Activated CD4-positive, alpha-beta T cell treated with anti-CD3 and anti-CD28 coated beads, Interleukin-2, amount 50 U/mL, for 24 hours (primary cell): ENCODE measurements around the gene DNAJC8.

Experiments
- DNase-seq, 2 donors: peaks; one replicate each; pipeline ENCODE4 v3.0.0-alpha.2; 2020; ENCODE audit warnings: low read depth in 1 of 2, low spot score in 1 of 2

The DNAJC8 gene

DNA sequence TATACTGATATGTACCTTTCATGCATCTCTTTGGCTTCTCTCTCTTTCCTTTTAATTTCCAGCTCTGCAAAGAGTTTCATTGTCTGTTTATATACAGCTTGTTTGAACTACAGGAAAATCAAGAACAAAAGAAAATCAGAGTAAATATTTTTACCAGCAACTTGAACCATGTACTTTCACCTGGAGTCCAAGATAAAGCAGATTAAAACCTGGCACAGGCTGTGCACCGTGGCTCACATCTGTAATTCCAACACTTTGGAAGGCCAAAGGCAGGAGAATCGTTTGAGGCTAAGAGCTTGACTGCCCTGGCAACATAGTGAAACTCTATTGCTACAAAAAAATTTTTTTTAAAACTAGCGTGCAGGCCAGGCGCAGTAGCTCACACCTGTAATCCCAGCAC, 27.6 kb downstream of the DNAJC8 start:
- DNase-seq, result no peak

DNA sequence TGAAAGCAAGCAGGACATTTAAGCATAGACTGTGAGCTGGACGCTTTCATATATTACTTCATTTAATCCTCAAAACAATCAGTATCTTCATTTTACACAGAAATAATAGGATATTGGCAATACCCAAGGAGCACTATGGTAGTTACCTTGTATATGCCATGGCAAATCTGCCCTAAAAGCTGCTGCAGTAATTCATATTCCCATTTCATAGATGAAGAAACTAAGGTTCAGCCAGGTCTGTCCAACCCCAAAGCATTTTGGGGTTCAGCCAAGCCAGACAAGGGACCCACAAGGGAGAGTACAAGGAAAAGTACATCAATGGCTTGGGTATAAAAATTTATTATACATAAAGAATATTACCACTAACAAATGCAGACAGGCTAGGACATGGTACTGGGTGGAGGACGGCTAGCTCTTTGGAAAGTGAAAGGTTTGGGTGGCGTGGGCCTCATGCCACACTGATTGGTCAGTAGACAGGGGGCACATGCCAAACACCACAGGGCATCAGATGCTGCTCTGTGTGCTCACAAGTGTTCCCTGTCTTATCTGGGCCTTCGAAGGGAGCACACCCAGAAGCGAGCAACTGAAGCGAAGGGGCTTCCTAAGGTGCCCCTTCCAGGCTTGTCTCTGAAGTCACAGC, 32.5 kb downstream of the DNAJC8 start:
- no peak for DNase-seq

DNA sequence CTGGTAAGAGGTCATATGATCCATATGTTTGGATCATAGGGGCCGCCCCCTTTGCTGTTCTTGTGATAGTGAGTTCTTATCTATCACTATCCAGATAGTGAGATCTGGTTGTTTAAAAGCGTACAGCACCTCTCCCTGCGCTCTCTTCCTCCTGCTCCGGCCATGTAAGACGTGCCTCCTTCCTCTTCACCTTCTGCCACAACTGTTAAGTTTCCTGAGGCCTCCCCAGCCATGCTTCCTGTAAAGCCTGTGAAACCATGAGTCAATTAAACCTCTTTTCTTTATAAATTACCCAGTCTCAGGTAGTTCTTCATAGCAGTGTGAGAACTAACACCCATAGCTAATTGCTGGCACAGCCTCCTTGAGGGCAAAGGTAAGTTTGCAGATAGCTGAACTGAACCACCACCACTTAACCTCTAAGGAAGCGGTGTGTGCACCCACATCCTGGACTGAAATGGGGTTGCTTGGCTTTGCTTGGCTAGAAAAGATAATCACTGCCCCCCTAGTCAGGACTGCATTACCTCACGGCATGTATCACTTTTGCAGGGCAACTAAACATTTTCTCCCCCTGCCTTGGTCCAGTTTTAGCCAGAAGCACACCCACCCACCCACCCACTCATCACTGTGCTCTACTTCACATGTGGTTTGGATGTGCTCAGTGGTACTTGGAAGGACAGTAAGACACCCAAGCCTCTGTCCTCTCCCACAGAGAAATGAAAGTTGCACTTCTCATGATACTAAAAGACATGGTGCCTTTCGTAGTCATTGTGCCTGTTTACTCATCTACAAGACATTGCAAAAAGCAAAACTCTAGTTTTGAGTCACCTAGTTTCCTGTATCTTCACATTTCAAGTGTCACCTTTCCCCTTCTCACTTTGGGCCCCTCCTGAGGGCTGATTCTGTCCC, 33.2 kb downstream of the DNAJC8 start:
- DNase-seq, result peak in 1 of 2 donors; percentile 36

DNA sequence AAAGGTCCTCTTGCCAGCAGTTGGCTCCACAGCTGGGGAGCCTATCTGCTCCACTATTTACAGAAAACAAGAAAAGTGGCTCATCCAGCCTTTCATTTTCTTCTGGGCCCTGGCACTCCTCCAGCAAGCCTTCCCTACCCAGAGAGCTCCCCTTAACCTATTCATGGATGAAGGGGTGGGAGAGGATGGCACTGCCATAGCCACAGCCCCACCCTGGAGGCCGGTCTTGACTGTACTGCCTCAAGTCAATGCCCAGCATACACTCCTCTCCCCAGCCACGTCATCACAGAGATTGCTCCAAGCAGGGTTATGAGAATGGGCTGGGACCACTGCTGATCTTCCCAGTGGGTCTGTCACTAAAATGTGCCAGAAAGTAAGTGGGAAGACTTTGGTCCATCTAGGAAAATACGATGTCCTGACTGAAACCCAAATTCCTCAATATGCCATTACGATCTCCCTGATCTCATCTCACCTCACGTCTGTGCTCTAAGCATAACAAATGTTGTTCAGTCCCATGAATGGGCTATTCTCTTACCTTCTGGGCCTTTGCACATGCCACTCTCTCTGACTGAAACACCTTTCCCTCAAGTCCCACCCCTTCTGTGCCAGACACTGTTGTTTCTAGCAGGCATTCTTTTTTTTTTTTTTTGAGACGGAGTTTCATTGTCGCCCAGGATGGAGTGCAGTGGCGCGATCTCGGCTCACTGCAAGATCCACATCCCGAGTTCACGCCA, 35.0 kb downstream of the DNAJC8 start:
- no peak for DNase-seq

DNA sequence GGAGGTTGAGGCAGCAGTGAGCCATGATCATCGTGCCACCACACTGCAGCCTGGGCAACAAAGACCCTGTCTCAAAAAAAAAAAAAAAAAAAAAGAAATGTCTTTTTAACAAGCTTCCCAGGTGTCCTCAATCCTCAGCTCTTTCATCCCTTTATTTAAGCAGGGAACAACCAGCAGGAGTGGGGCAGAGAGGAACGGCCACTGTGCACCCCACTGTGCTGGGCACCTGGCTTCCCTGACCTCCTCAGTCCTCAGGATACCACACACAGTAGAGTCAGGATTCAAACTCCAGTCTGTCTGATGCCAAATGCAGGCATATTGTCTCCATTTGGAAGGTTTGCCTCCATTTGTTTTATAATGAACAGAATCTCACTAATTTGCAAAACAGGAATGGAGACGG, 36.5 kb downstream of the DNAJC8 start:
- DNase-seq, result no peak

- no peak for DNase-seq
Measured at GRCh38 chr1:28195780-28196179, 37.0 kb downstream of the DNAJC8 start.

DNA sequence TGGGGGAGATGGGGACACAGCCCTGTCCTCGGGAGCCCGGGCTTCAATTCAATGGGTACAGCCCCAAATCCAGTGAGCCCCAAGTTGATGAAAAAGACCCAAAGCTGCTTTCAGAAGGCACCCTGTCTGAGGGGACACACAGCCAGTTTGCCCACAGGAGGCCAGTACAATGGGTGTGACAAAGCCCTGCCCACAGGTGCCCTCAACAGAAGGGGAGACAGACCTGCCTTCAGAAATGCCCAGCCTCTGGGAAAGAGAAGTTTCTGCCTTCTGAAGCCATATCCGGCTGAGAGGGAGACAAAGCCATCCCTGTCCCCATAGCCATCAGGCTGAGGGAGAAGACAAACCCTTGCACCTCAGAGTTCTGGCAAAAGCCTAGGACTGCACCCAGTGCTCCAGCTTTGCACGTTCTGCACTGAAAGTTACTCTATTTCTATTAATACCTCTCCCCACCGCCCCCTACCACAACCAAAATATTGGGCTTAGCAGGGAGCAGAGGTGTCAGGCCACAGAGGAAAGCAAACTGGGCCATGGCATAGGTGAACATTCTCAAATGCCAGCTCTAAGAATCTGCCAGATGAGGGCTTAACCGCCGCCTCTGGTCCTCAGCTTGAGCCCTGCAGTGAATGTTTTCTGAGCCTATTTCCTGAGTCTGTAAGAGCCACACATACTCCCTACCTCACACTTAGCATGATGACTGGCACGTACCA, 38.3 kb downstream of the DNAJC8 start:
- DNase-seq, result no peak

DNA sequence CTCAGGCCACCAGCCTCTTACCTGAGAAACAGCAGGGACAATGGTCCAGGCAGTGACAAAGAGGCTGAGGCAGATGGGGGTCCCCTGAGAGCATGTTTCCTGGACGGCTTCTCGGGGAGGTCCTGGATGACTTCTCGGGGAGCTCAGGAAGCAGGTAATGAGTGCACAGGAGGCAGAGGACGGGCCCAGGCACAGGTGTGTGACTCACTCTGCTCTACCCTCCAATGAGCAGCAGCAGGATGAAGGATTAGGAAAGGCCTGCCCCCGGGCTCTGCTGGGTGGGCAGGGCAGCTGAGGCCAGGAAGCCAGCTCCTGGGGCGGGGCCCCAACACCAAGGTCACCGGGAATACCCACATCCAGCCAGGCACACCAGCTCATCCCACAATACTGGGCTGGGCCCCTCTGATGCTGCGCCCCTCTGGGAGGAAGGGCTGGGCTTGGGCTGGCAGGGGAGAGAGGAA, 39.1 kb downstream of the DNAJC8 start:
- no peak for DNase-seq

- DNase-seq, result no peak
Measured at GRCh38 chr1:28190996-28191645, 41.7 kb downstream of the DNAJC8 start.

DNA sequence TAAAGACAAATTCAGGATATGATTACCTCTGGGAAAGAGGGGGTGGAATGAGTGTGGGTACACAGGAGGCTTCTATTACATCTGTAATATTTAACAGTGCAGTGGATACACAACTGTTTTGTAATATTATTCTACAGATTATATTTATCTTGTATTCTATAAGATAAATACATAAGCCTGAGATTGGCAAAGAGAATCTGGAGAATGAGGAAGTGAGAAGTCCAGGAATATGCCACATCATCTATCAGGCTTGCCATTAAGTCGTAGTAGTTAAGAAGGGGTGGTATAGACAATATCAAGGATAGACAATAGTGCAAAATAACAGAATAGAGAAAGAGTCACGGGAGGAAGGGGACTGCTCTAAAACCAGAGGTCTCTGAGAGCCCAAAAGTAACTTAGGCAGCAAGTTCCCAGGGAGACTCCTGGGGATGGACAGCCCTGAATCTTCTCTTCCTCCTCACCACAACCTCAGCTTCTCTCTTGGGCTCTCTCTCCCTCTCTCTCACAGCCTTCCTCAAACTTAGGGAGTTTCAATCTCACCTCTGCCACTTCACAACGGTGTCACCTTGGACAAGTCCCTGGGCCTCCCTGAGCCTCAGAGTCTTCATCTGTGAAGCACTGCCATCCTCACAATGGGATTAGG, 42.4 kb downstream of the DNAJC8 start:
- DNase-seq, result no peak

DNA sequence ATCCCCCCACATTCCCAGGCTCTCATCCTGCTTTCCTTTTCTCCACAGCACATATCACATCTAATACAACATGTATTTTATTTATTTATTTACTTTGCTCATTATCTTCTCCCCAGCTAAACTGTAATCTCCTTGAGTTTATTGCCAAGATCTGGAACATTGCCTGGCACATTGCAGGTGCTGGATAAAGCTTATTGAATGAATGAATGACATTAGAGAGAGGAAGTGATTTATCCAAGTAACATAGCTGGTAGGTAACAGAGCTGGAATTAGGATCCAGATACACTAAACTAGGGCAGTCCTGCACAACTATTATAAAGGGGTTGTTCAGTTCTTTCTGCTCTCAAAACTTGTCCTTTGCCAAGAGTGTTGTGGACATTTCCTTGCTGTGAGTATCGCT, 47.8 kb downstream of the DNAJC8 start:
- DNase-seq, result no peak

DNA sequence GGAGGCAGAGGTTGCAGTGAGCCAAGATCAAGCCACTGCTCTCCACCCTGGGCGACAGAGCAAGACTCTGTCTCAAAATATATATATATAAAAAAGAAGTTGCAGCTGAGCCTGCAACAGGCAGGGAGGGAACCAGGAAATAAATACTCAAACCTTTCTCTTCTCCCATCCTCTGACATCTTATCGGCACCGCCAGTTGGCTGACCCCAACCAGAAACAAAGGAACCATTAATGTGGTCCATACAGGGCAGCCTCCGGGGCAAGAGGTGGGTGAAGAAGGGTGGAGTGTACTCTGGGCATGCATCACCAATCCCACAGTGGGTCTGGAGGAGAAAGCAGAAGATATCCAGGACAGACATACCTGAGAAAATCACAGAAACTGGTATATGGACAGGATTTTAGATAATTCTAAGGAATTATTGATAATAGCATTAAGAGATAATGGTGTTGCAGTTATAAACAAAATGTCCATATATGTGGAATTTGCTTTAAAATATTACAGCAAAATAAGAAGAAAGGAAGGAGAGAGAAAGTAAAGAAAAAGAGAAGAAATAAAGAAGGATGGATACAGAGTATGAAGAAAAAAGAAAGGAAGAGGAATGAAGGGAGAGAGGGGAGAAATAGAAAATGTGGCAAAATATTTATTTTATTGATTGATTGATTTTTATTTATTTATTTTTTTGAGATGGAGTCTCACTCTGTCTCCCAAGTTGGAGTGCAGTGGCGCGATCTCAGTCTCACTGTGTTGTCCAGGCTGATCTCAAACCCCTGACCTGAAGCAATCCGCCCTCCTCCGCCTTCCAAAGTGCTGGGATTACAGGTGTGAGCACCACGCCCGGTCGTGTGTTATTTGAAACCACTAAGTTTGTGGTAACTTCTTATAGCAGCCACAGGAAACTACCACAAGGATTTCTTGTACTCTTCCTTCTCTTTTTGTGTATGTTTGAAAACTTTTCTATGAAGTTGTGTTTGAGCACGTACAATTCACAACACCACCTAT, 52.2 kb downstream of the DNAJC8 start:
- DNase-seq, result no peak

- DNase-seq, result no peak
Measured at GRCh38 chr1:28178690-28179485, 53.9 kb downstream of the DNAJC8 start.

DNA sequence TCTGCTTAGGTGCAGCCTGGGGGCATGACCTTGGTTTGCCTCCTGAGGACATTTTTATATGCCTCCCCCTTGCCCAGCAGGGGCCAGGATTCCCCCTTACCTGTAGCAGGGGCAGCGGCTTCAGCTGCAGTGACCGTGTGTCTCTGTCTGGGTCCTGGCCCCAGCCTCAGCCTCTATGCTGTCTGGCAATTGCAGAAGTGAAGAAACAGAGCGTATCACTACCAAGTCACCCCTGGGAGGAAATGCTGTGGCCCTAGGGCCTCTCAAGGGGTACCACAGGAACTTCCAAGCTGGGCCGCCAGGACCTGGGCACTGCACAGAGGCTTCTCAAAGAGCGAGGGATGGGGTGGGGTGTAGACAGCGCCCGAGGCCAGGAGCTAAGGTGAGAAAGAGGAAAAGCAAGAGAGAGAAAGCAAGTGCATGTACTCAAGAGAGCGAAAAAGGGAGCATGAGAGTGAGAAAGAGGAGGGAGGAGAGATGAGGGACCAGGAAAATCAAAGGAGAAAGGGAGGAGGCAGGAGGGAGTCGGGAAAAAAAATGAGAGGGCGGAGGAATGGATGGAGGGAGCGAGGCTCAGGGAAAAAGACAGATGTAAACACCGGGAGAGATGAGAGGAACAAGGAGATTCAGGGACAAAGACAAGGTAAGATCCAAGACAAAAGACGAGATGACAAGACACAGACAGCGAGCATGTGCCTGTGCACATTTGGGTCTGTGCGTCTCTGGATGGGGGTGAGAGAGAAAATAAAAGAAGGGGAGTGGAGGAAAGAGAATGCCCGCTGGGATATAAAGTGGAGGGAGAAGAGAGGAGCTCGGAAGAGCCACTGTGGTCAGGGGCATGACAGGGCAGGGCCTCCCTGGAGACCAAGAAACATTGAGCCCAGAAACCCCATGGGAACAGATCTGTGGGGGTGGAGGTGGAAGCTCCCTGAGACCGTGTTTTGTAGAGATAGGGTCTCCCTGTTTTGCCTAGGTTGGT, 56.0 kb downstream of the DNAJC8 start, which contains the start of gene PTAFR:
Gene PTAFR (minus strand): TSS at position 199 of the 979 bp plus-strand sequence. CDS start 25,669 bp downstream, outside the sequence.
- DNase-seq, result no peak

- no peak for DNase-seq
Measured at GRCh38 chr1:28175955-28176485, 56.8 kb downstream of the DNAJC8 start.

DNA sequence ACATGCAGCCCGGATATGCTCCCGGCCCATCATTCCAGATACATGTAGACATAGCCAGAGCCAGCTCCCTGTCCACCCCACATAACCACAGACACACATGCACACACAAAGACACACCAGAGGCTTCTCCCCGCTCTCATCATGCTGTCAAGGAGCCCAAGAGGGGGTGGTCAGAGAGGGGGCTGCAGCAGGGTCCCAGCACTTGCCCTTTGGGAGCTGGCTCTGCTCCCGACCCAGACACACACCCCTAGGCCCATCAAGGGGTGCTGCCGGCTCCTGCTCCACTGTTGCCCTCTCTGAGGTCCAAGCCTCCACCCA, 58.9 kb downstream of the DNAJC8 start:
- DNase-seq, result no peak
